B cell (primary cell): ENCODE measurements around the gene MYCBP2. TPM values are rescaled to one million over a fixed set of nuclear protein-coding genes. Genes with fewer than 3 reads are reported as not detected.
A peak's percentile ranks its signal among the peaks of the same experiment; 100 is the strongest.

ENCODE experiments used
- ATAC-seq: fragments of 200-7000 bp; cut with Tn5 transposase; one replicate; pipeline ENCODE4 v1.10.0; 2021; ENCODE audit warnings: low read depth, mild to moderate bottlenecking, moderate number of reproducible peaks, moderate library complexity
- CTCF ChIA-PET: fragments of 350-600 bp; sonication (Branson Sonifier 250); formaldehyde crosslinking; loops from one replicate; lab custom pipeline; 2021; ENCODE audit warnings: antibody characterized with exemption, inconsistent platforms; lab: Charles Lee
- POLR2A ChIA-PET: fragments of 350-600 bp; sonication (Branson Sonifier 250); formaldehyde crosslinking; loops from one replicate; lab custom pipeline; 2021; ENCODE audit warnings: antibody characterized with exemption; lab: Charles Lee
- DNase-seq: peaks from one replicate; pipeline ENCODE4 v3.0.0; 2013
- H2AFZ ChIP-seq: 2 replicates; pipeline ENCODE4 v1.6.1; 2012; ENCODE audit warnings: mild to moderate bottlenecking, low read depth, low read length; ENCODE audit not compliant: insufficient read depth, poor library complexity, severe bottlenecking
- H3K27ac ChIP-seq, 2 donors: 1 replicate in 1 of 2; 2 replicates in 1 of 2; pipeline ENCODE4 v1.5.1; 2012 to 2013; ENCODE audit warnings: low read length in 2 of 2, mild to moderate bottlenecking in 2 of 2, moderate library complexity in 1 of 2
- H3K27me3 ChIP-seq, 4 experiments: fragments of 200-600 bp in 1 of 4; sonication (generic) in 1 of 4; replicated peaks in 1 of 4; 1 replicate in 2 of 4; 2 replicates in 2 of 4; pipeline versions ENCODE4 v1.6.1 to v1.7.0; 2013 to 2016; ENCODE audit warnings: low read length in 3 of 4, mild to moderate bottlenecking in 2 of 4, mixed read lengths in 1 of 4, moderate library complexity in 1 of 4; ENCODE audit not compliant: insufficient read depth in 4 of 4, control insufficient read depth in 3 of 4; ENCODE audit errors: control extremely low read depth in 1 of 4
- H3K36me3 ChIP-seq, 2 experiments: replicated peaks in 1 of 2; 1 replicate in 1 of 2; 2 replicates in 1 of 2; pipeline versions ENCODE4 v1.6.1 to v1.7.1; 2013; ENCODE audit warnings: low read length in 1 of 2; ENCODE audit not compliant: insufficient read depth in 2 of 2, control insufficient read depth in 1 of 2; ENCODE audit errors: control extremely low read depth in 1 of 2, extremely low read depth in 1 of 2
- H3K4me1 ChIP-seq, 2 donors: fragments of 200-600 bp in 1 of 2; sonication (generic) in 1 of 2; 1 replicate in 1 of 2; 2 replicates in 1 of 2; pipeline versions ENCODE4 v1.5.1 to v1.6.1; 2013 to 2017; ENCODE audit warnings: low read length in 2 of 2; ENCODE audit not compliant: control insufficient read depth in 2 of 2, insufficient read depth in 2 of 2
- H3K4me2 ChIP-seq: replicated peaks from 2 replicates; pipeline ENCODE3; 2012; ENCODE audit warnings: mild to moderate bottlenecking, low read depth, low read length; ENCODE audit not compliant: poor library complexity, severe bottlenecking
- H3K4me3 ChIP-seq, 5 experiments: fragments of 200-600 bp in 1 of 5; sonication (generic) in 1 of 5; 1 replicate in 3 of 5; 2 replicates in 2 of 5; pipeline versions ENCODE4 v1.5.1 to v1.7.0; 2011 to 2016; ENCODE audit warnings: low read length in 4 of 5, mild to moderate bottlenecking in 4 of 5, low read depth in 2 of 5, control low read depth in 1 of 5, moderate library complexity in 1 of 5; ENCODE audit not compliant: insufficient read depth in 1 of 5; ENCODE audit errors: control extremely low read depth in 1 of 5, extremely low read depth in 1 of 5
- H3K79me2 ChIP-seq: fragments of 200-600 bp; sonication (generic); one replicate; pipeline ENCODE4 v1.6.0; 2016; ENCODE audit warnings: low read length; ENCODE audit not compliant: control insufficient read depth, insufficient read depth
- H3K9ac ChIP-seq: fragments of 200-600 bp; sonication (generic); 2 replicates; pipeline ENCODE4 v1.6.1; 2017; ENCODE audit warnings: mild to moderate bottlenecking, low read length, moderate library complexity
- H3K9me3 ChIP-seq, 3 donors: one replicate each; pipeline versions ENCODE4 v1.6.1 to v1.7.1; 2013; ENCODE audit warnings: low read length in 2 of 3; ENCODE audit not compliant: control insufficient read depth in 2 of 3, insufficient read depth in 1 of 3; ENCODE audit errors: control extremely low read depth in 1 of 3
- H4K20me1 ChIP-seq: 2 replicates; pipeline ENCODE4 v1.6.0; 2012; ENCODE audit warnings: mild to moderate bottlenecking, low read length; ENCODE audit not compliant: insufficient read depth, control insufficient read depth, poor library complexity, severe bottlenecking
- H3K27ac Mint-ChIP-seq: one replicate; pipeline ENCODE4 v1.8.0; 2021; ENCODE audit warnings: mixed read lengths
- H3K27me3 Mint-ChIP-seq: one replicate; pipeline ENCODE4 v1.8.0; 2021; ENCODE audit warnings: mixed read lengths
- H3K4me1 Mint-ChIP-seq: one replicate; pipeline ENCODE4 v1.8.0; 2021; ENCODE audit warnings: mixed read lengths
- H3K4me3 Mint-ChIP-seq: one replicate; pipeline ENCODE4 v1.8.0; 2021; ENCODE audit warnings: mixed read lengths
- H3K9me3 Mint-ChIP-seq: one replicate; pipeline ENCODE4 v1.8.0; 2022; ENCODE audit warnings: mixed read lengths; ENCODE audit not compliant: insufficient read depth
- EZH2 ChIP-seq: IDR thresholded peaks from 2 replicates; pipeline ENCODE4 v1.6.1; 2012; ENCODE audit warnings: borderline replicate concordance, low read depth, mild to moderate bottlenecking, moderate library complexity, low read length; ENCODE audit not compliant: insufficient read depth, poor library complexity, severe bottlenecking
- WGBS: methylation state at CpG from one replicate; pipeline ENCODE4 v1.1.5; 2013; ENCODE audit warnings: missing lambda C conversion rate; ENCODE audit not compliant: insufficient coverage; 5-methylcytosine and 5-hydroxymethylcytosine counted together
- intact Hi-C: fragments of 100-400 bp; cut with micrococcal nuclease; formaldehyde crosslinking; loops from one replicate; pipeline ENCODE4 v1.10.0; 2022
- polyA plus RNA-seq: library from polyadenylated mRNA; depleted of rRNA; stranded (reverse); fragments of >200 nt; gene quantifications from 2 replicates; pipeline ENCODE4 v1.2.3, GENCODE V29; 2012
- total RNA-seq, 2 donors: library from RNA; stranded (reverse); fragments of 120-200 nt in 1 of 2; gene quantifications; 1 replicate in 1 of 2; 2 replicates in 1 of 2; pipeline versions ENCODE4 v1.2.3 to v1.2.4, GENCODE V29; 2013 to 2022
- TF ChIP-seq, protein P1 (sequence below): fragments of 200-600 bp; IDR thresholded peaks from one replicate; pipeline ENCODE4 v1.8.0; 2022; ENCODE audit warnings: antibody characterized with exemption, mild to moderate bottlenecking

MYCBP2 gene
- total and polyA plus RNA-seq, 2 donors (not counting 1 experiment from before 2014, with no cell fraction given), result 84.0 to 237 TPM

GRCh38 chr13:77029436-77029835 lies 297.5 kb downstream of the MYCBP2 start:
- POLR2A ChIA-PET, result no interaction called here
- H3K27me3 Mint-ChIP-seq, result no peaks in the 10 kb centered on the region
- H3K4me2 ChIP-seq, result no peak overlapping the region
- ATAC-seq (no peak), DNase-seq (no peak)
- H3K27me3 ChIP-seq, result no peaks in the 10 kb centered on the region
- no peak overlapping the region for H3K27ac Mint-ChIP-seq
- H3K4me1 ChIP-seq, result peaks cover 10 to 20% of the 10 kb centered on the region in 2 donors
- no peak overlapping the region for H3K9ac ChIP-seq
- CTCF ChIA-PET, result no interaction called here
- H3K27ac ChIP-seq, result no peak overlapping the region
- intact Hi-C loops, result loop anchor here (5.0 kb wide), 1 partner anchor 1492 kb away; the partner anchor contains the start of gene COMMD6
- H3K4me1 Mint-ChIP-seq, result peaks cover 27% of the 10 kb centered on the region
- no peak overlapping the region for H2AFZ ChIP-seq
- H3K36me3 ChIP-seq, result no peaks in the 10 kb centered on the region
- H3K9me3 ChIP-seq, result no peaks in the 10 kb centered on the region
- no peak overlapping the region for H3K4me3 ChIP-seq
- peaks cover 18% of the 10 kb centered on the region for H4K20me1 ChIP-seq
- no peaks in the 10 kb centered on the region for H3K9me3 Mint-ChIP-seq
- TF ChIP-seq EZH2, result no peak
- TF ChIP-seq, protein P1, sequence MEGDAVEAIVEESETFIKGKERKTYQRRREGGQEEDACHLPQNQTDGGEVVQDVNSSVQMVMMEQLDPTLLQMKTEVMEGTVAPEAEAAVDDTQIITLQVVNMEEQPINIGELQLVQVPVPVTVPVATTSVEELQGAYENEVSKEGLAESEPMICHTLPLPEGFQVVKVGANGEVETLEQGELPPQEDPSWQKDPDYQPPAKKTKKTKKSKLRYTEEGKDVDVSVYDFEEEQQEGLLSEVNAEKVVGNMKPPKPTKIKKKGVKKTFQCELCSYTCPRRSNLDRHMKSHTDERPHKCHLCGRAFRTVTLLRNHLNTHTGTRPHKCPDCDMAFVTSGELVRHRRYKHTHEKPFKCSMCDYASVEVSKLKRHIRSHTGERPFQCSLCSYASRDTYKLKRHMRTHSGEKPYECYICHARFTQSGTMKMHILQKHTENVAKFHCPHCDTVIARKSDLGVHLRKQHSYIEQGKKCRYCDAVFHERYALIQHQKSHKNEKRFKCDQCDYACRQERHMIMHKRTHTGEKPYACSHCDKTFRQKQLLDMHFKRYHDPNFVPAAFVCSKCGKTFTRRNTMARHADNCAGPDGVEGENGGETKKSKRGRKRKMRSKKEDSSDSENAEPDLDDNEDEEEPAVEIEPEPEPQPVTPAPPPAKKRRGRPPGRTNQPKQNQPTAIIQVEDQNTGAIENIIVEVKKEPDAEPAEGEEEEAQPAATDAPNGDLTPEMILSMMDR, result no peak
- H3K79me2 ChIP-seq, result peaks cover 30% of the 10 kb centered on the region
- H3K4me3 Mint-ChIP-seq, result no peak overlapping the region
- WGBS, result no CpG with 5 or more reads among the region's 1 CpG

DNA sequence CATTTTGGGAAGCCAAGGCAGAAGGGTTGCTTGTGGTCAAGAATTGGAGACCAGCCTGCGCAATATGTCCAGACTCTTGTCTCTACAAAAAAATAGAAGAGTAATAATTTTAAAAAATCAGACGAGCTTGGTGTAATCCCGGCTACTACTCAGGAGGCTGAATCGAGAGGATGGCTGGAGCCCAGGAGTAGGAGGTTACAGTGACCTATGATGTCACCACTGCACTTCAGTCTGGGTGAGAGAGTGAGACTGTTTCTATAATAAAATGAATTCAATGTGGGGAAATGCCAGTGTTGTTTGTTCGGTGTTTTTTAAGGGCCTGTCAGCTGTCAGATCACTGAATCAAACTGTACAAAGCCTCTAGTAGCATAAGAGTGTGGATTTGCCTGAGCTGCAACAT lies 298.7 kb downstream of the MYCBP2 start:
- Histone ChIP-seq H3K27ac (no peak overlapping the region), H3K36me3 (peaks cover 0 to 3% of the 10 kb centered on the region in 2 experiments), H3K27me3 (no peaks in the 10 kb centered on the region), H3K9ac (no peak overlapping the region), H3K9me3 (no peaks in the 10 kb centered on the region), H3K4me1 (peaks cover 14 to 31% of the 10 kb centered on the region in 2 donors), H3K4me2 (no peak overlapping the region), H3K4me3 (no peak overlapping the region), H4K20me1 (peaks cover 27% of the 10 kb centered on the region), H3K79me2 (peaks cover 42% of the 10 kb centered on the region), H2AFZ (no peak overlapping the region)
- CTCF ChIA-PET, result no interaction called here
- Mint-ChIP-seq H3K27me3 (no peaks in the 10 kb centered on the region), H3K4me1 (peaks cover 37% of the 10 kb centered on the region), H3K9me3 (no peaks in the 10 kb centered on the region), H3K27ac (peak overlapping the region; percentile 64), H3K4me3 (peak overlapping the region; percentile 57)
- TF ChIP-seq, protein P1, result no peak
- TF ChIP-seq EZH2, result no peak
- no peak for DNase-seq
- WGBS, result 91% methylated on average over 4 of the region's 5 CpGs
- intact Hi-C loops, result loop anchor here (5.0 kb wide), 1 partner anchor 1491 kb away; the partner anchor contains the start of gene COMMD6
- POLR2A ChIA-PET, result interaction anchor here (3.2 kb wide), 1 partner anchor 36 kb away, joined by 27 read pairs; the partner anchor contains the start of gene CLN5
- no peak for ATAC-seq
